Stomach (tissue), 9 donors: ENCODE data around the gene TMCO4. TPM values are rescaled to one million over a fixed set of nuclear protein-coding genes. Genes with fewer than 3 reads are reported as not detected.

Experiments used
- DNase-seq, 2 donors: peaks; one replicate each; pipeline versions ENCODE4 v3.0.0 to v3.0.0-alpha.2; 2013 to 2019
- H3K27ac ChIP-seq, 5 donors: fragments of 200-600 bp in 4 of 5; sonication (generic) in 4 of 5; one replicate each; pipeline ENCODE4 v1.5.1; 2013 to 2019; ENCODE audit warnings: mild to moderate bottlenecking in 1 of 5, moderate library complexity in 1 of 5
- H3K27me3 ChIP-seq, 3 donors: fragments of 200-600 bp; sonication (generic); one replicate each; pipeline ENCODE4 v1.5.1; 2017 to 2019; ENCODE audit warnings: mixed run types in 1 of 3
- H3K36me3 ChIP-seq, 4 donors: fragments of 200-600 bp; sonication (generic); 1 replicate in 3 of 4; 2 replicates in 1 of 4; pipeline ENCODE4 v1.5.1; 2016 to 2019
- H3K4me1 ChIP-seq, 4 donors: fragments of 200-600 bp; sonication (generic); one replicate each; pipeline ENCODE4 v1.5.1; 2016 to 2019
- H3K4me3 ChIP-seq, 4 donors: fragments of 200-600 bp; sonication (generic) in 3 of 4; one replicate each; pipeline ENCODE4 v1.5.1; 2016 to 2019; ENCODE audit warnings: mild to moderate bottlenecking in 1 of 4
- H3K9me3 ChIP-seq, 4 donors: fragments of 200-600 bp; sonication (generic); one replicate each; pipeline ENCODE4 v1.5.1; 2016 to 2019
- EP300 ChIP-seq: sonication (generic); formaldehyde crosslinking; IDR thresholded peaks from one replicate; pipeline ENCODE4 v1.6.1; 2017; ENCODE audit warnings: antibody characterized with exemption
- POLR2A ChIP-seq, 4 donors: fragments of 450-650 bp; IDR thresholded peaks; one replicate each; pipeline ENCODE4 v1.6.1; 2016; ENCODE audit warnings: antibody characterized with exemption in 4 of 4, control low read depth in 2 of 4, mild to moderate bottlenecking in 1 of 4, moderate library complexity in 1 of 4
- POLR2AphosphoS5 ChIP-seq, 3 donors: sonication (generic); formaldehyde crosslinking; IDR thresholded peaks; one replicate each; pipeline ENCODE4 v1.6.1; 2016; ENCODE audit warnings: antibody characterized with exemption in 3 of 3
- WGBS, 5 donors: extraction: QIAGEN DNeasy Blood & Tissue Kit in 3 of 5; methylation state at CpG; one replicate each; pipeline versions ENCODE4 v1.1.5 to v1.1.7; 2013 to 2018; 5-methylcytosine and 5-hydroxymethylcytosine counted together
- intact Hi-C: fragments of 100-400 bp; cut with DNase I; formaldehyde crosslinking; loops from one replicate; pipeline ENCODE4 v1.15.1; 2023; ENCODE audit warnings: low total_unique reads
- polyA plus RNA-seq, 3 donors: library from polyadenylated mRNA; stranded (reverse); fragments of 200-250 nt; gene quantifications; one replicate each; pipeline ENCODE4 v1.2.3, GENCODE V29; 2013
- total RNA-seq, 5 donors: library from RNA; depleted of rRNA; stranded (reverse); fragments of >200 nt; gene quantifications; one replicate each; pipeline versions ENCODE4 v1.1.0 to v1.2.3, GENCODE V29; 2014 to 2016
- TF ChIP-seq, protein P1 (sequence below), 7 experiments: fragments of 450-650 bp in 4 of 7; fragments of 200-600 bp in 3 of 7; sonication (generic) in 3 of 7; IDR thresholded peaks; one replicate each; pipeline ENCODE4 v1.5.1; 2016 to 2019; ENCODE audit warnings: antibody characterized with exemption in 7 of 7, control low read depth in 2 of 7, mild to moderate bottlenecking in 1 of 7
- donor health status: healthy with polysubstance abuse.
- donor health status: Bipolar disorder and iron deficiency.
- donor health status: healthy.

TMCO4 gene
- total and polyA plus RNA-seq, 8 donors: 5.3 to 326 (median 24.2) TPM

DNA sequence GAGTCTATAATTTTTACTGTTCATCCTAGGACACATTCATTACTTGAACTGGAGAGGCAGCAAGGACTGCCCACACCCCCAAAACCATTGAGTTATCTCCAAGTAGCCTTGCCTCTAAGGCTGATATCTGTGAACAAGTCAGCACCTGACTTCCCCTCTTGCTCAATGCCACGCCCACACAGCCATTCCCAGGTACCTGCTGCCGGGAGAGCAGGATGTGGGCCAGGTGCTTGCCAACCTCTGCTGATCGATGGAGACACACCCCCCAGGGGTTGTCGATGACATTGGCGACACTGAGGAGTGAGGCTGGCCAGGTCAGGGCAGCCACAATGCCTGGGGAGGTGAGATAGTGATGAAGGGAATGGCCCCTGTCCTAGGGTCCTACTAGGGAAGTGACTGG lies 60.1 kb downstream of the TMCO4 start:
- DNase-seq: no peak
- Histone ChIP-seq H3K9me3 (peaks cover 0 to 3% (median 0%) of the 10 kb centered on the region in 4 donors), H3K4me3 (no peak overlapping the region), H3K27ac (no peak overlapping the region), H3K27me3 (no peaks in the 10 kb centered on the region), H3K36me3 (peaks cover 0 to 66% (median 62%) of the 10 kb centered on the region in 4 donors), H3K4me1 (peaks cover 18 to 47% (median 33%) of the 10 kb centered on the region in 4 donors)
- intact Hi-C loops: no loop called here
- 48 to 91% (median 60%) methylated on average over 5 of the region's 5 CpGs for WGBS, 5 donors
- no peak for TF ChIP-seq EP300
- no peak for TF ChIP-seq POLR2A (IDR thresholded peaks at IDR 0.05)
- TF ChIP-seq, protein P1, sequence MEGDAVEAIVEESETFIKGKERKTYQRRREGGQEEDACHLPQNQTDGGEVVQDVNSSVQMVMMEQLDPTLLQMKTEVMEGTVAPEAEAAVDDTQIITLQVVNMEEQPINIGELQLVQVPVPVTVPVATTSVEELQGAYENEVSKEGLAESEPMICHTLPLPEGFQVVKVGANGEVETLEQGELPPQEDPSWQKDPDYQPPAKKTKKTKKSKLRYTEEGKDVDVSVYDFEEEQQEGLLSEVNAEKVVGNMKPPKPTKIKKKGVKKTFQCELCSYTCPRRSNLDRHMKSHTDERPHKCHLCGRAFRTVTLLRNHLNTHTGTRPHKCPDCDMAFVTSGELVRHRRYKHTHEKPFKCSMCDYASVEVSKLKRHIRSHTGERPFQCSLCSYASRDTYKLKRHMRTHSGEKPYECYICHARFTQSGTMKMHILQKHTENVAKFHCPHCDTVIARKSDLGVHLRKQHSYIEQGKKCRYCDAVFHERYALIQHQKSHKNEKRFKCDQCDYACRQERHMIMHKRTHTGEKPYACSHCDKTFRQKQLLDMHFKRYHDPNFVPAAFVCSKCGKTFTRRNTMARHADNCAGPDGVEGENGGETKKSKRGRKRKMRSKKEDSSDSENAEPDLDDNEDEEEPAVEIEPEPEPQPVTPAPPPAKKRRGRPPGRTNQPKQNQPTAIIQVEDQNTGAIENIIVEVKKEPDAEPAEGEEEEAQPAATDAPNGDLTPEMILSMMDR (IDR thresholded peaks at IDR 0.05): no peak
- no peak for TF ChIP-seq POLR2AphosphoS5 (IDR thresholded peaks at IDR 0.05)

DNA sequence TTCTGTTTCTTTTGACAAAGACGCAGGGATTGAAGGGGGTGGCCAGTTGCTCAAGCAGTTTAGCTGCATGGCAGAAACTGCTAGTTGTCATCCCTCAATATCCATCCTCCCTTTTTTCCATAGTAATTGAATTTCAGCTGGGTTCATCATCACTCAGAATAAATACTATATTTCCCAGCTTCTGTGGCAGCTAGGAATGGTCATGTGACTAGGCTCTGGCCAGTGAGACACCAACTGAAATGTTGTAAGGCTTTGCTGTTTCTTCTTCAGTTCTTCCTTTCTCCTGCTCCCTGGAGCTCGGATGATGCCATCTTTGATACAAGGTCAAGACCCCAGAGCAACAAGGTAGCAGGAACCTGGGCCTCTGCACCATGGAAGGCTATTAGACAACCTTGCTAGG lies 61.0 kb downstream of the TMCO4 start:
- peaks cover 16 to 43% (median 29%) of the 10 kb centered on the region in 4 donors for H3K4me1 ChIP-seq
- H3K27me3 ChIP-seq: no peaks in the 10 kb centered on the region
- H3K4me3 ChIP-seq: no peak overlapping the region
- peak overlapping the region in 2 of 5 donors; percentile 55 to 87 for H3K27ac ChIP-seq
- peaks cover 0 to 66% (median 63%) of the 10 kb centered on the region in 4 donors for H3K36me3 ChIP-seq
- TF ChIP-seq EP300 (no peak), POLR2AphosphoS5 (IDR thresholded peaks at IDR 0.05) (no peak), POLR2A (IDR thresholded peaks at IDR 0.05) (no peak)
- TF ChIP-seq, protein P1 (IDR thresholded peaks at IDR 0.05): no peak
- peaks cover 0 to 3% (median 0%) of the 10 kb centered on the region in 4 donors for H3K9me3 ChIP-seq
- no peak for DNase-seq
- WGBS, 5 donors: 88 to 99% (median 93%) methylated on average over 2 of the region's 2 CpGs
- intact Hi-C loops: no loop called here

DNA sequence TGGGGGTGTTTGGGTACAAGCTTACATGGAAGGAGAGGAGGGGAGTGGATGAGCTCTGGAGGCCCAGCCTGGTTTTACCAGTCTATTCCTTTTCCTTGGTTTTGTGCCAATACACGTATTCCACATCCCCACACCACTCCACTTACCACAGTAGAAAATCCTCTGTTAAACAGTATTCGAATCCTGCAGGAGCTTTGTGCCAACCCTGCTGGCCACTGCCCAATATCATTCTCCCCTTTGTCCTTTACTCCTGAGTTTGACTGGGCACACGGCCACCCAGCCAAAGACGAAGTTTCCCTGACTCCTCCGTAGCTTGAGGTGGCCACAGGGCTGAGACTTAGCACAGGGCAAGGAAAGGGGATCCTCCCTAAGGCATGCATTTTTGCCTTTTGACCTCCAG lies 61.6 kb downstream of the TMCO4 start:
- TF ChIP-seq POLR2AphosphoS5 (IDR thresholded peaks at IDR 0.05): peak; percentile 8 to 40 (median 30)
- TF ChIP-seq, protein P1 (IDR thresholded peaks at IDR 0.05): no peak
- H3K27ac ChIP-seq: peak overlapping the region in 3 of 5 donors; percentile 16 to 87 (median 55)
- H3K4me1 ChIP-seq: peaks cover 10 to 43% (median 27%) of the 10 kb centered on the region in 4 donors
- no peaks in the 10 kb centered on the region for H3K27me3 ChIP-seq
- 29 to 46% (median 40%) methylated on average over 5 of the region's 5 CpGs for WGBS, 5 donors
- peaks cover 0 to 3% (median 0%) of the 10 kb centered on the region in 4 donors for H3K9me3 ChIP-seq
- H3K36me3 ChIP-seq: peaks cover 0 to 67% (median 63%) of the 10 kb centered on the region in 4 donors
- DNase-seq: peak in 1 of 2 donors; percentile 74
- intact Hi-C loops: no loop called here
- no peak overlapping the region for H3K4me3 ChIP-seq

DNA sequence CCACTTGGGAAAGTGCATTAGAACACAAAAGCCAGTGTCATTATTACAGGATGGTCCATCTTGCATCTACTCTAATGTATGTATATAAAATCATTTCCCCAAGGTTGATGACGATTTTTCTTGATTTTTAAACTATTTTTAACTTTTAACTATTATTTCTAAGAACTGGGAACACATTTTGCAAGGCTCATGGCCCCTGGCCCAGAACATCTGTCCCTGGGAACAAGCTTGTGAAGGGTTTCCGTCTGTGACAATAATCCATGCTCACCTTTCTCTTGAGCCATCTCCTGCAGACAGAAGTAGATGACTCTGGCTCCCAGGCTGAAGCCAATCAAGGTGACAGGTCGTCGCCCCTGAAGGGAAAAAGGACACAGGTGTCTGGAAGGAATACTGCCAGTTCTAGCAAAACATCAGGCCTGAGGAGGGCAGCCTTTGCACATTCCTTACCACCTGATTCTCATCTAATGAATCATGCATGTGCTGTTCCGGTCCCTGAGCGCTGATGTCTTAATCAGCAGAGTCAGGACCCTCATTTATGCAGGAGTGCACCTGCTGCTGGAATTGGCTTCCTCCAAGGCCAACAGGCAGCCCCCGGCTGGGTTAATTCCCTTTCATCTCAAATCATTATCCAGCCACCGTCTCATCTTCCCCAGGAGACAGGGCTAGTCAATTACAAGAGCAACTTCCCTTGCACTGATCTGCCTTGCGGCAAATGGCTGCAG lies 62.5 kb downstream of the TMCO4 start:
- Histone ChIP-seq H3K27me3 (no peaks in the 10 kb centered on the region), H3K4me1 (peaks cover 10 to 45% (median 27%) of the 10 kb centered on the region in 4 donors), H3K4me3 (no peak overlapping the region), H3K36me3 (peaks cover 0 to 70% (median 65%) of the 10 kb centered on the region in 4 donors), H3K27ac (peak overlapping the region; percentile 10 to 87 (median 53)), H3K9me3 (peaks cover 0 to 3% (median 0%) of the 10 kb centered on the region in 4 donors)
- intact Hi-C loops: no loop called here
- WGBS, 5 donors: 63 to 81% (median 72%) methylated on average over 9 of the region's 9 CpGs
- DNase-seq: peak in 1 of 2 donors; percentile 25
- TF ChIP-seq, protein P1 (IDR thresholded peaks at IDR 0.05): peak in 1 of 7 experiments; percentile 12
- TF ChIP-seq POLR2A (IDR thresholded peaks at IDR 0.05): no peak
